ENCODE measurements around the gene ARHGAP8. TPM values are rescaled to one million over a fixed set of nuclear protein-coding genes. Genes with fewer than 3 reads are reported as not detected.

ARHGAP8 gene
- total and polyA plus RNA-seq, 2 experiments from 2014 or later, result 62.8 to 64.9 TPM

DNA sequence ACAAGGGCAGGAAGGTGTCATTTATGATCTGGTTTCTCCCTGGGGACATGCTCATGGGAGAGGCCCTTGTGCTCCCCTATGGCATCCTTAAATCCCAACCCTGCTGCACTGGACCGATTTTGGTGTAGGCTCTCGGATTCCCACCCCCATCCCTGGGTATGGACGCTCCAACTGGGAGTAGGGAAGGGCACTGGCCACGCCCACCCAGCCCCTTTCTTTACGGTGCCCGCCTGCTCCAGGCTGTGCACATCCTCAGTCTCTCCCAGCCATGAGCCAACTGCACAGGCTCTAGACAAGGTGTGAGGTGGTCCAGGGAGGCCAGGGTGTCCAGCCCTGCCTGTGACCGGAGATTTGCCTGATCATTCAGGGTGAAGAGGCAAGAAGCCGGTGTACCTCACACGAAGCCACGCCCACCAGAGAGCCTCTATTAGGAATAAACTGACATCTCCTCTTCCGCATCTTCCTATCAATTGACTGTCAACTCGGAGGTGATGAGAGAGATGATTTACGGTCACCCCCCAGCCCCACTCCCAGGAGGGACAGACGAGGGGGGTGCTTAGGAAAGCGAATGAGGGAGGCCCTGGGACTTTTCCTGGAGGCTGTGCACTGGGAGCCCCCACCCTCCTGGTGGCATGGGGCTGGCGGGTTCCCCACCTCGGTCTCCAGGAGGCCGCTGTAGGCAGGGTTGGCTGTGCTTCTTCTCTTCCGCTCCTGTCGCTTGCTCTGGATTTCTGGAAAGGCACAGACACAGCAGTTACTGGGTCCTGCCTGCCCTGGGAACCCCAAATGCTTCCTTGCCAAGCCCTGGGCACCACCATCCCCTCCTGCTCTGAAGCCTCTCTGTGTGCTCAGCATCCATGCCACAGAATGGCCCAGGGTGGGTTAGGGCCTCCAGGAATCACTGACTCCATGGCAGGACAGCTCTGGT is 140.7 kb downstream of the ARHGAP8 start (continued):
- no peak for TF ChIP-seq JUNB (IDR thresholded peaks at IDR 0.05; ENCODE audit: unreplicated experiment)
- TF ChIP-seq STAT1 (IDR thresholded peaks at IDR 0.05; ENCODE audit: unreplicated experiment), result no peak
- no peak for TF ChIP-seq CREB1 (CRISPR knock-in tag; IDR thresholded peaks at IDR 0.05; ENCODE audit: low read depth)
- no peak for TF ChIP-seq EZH2phosphoT487 (IDR thresholded peaks at IDR 0.05; ENCODE audit: unreplicated experiment)
- TF ChIP-seq, protein P1, sequence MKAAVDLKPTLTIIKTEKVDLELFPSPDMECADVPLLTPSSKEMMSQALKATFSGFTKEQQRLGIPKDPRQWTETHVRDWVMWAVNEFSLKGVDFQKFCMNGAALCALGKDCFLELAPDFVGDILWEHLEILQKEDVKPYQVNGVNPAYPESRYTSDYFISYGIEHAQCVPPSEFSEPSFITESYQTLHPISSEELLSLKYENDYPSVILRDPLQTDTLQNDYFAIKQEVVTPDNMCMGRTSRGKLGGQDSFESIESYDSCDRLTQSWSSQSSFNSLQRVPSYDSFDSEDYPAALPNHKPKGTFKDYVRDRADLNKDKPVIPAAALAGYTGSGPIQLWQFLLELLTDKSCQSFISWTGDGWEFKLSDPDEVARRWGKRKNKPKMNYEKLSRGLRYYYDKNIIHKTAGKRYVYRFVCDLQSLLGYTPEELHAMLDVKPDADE (IDR thresholded peaks at IDR 0.05), result no peak
- no peak for TF ChIP-seq ZNF331 (CRISPR knock-in tag; IDR thresholded peaks at IDR 0.05; ENCODE audit: low read depth)
- no peak for TF ChIP-seq ZNF114 (CRISPR knock-in tag; IDR thresholded peaks at IDR 0.05)
- TF ChIP-seq, protein P2, sequence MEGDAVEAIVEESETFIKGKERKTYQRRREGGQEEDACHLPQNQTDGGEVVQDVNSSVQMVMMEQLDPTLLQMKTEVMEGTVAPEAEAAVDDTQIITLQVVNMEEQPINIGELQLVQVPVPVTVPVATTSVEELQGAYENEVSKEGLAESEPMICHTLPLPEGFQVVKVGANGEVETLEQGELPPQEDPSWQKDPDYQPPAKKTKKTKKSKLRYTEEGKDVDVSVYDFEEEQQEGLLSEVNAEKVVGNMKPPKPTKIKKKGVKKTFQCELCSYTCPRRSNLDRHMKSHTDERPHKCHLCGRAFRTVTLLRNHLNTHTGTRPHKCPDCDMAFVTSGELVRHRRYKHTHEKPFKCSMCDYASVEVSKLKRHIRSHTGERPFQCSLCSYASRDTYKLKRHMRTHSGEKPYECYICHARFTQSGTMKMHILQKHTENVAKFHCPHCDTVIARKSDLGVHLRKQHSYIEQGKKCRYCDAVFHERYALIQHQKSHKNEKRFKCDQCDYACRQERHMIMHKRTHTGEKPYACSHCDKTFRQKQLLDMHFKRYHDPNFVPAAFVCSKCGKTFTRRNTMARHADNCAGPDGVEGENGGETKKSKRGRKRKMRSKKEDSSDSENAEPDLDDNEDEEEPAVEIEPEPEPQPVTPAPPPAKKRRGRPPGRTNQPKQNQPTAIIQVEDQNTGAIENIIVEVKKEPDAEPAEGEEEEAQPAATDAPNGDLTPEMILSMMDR (conservative IDR thresholded peaks at IDR 0.05; ENCODE audit: low read depth in 2 of 2), result no peak
- no peak for TF ChIP-seq NANOG (IDR thresholded peaks at IDR 0.05; ENCODE audit: borderline replicate concordance)

DNA sequence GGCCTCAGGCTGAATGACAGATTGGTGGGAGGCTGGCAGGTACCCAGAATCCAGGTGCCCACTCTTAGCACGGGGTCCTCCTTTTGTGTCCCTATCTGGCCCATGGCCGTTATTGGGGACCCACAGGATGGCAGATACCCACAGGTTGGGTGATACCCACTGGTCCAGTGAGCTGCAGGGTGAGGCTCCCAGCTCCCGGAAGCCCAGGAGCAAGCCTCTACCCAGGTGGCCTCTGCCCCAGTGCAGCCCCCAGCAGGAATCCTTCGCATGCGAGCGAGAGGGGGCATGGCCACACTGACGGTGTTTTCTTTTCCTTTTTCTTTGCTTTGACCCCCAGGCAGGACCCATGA is 141.3 kb downstream of the ARHGAP8 start:
- H4K20me1 ChIP-seq (replicated peaks; ENCODE audit: insufficient read depth), result peaks cover 4% of the 10 kb centered on the region
- H3K9me3 Mint-ChIP-seq, result no peaks in the 10 kb centered on the region
- H3K27me3 Mint-ChIP-seq (ENCODE audit: insufficient read depth, low read depth, poor library complexity), result peaks cover 12% of the 10 kb centered on the region
- H3K4me3 Mint-ChIP-seq, result no peak overlapping the region
- ATAC-seq (no peak), DNase-seq (ENCODE audit: low spot score) (no peak)
- H3K27ac Mint-ChIP-seq, result no peak overlapping the region
- H3K4me1 ChIP-seq (ENCODE audit: insufficient read depth), result peaks cover 3% of the 10 kb centered on the region
- H3K4me2 ChIP-seq, result no peak overlapping the region
- H2AFZ ChIP-seq, result no peak overlapping the region
- no peaks in the 10 kb centered on the region for H3K36me3 ChIP-seq (ENCODE audit: insufficient read depth)
- H3K79me2 ChIP-seq (replicated peaks; ENCODE audit: insufficient read depth), result no peaks in the 10 kb centered on the region
- no peaks in the 10 kb centered on the region for H3K9me2 ChIP-seq (ENCODE audit: insufficient read depth)
- no peak overlapping the region for H3K4me3 ChIP-seq
- no peaks in the 10 kb centered on the region for H3K27me3 ChIP-seq (ENCODE audit: insufficient read depth)
- peaks cover 6% of the 10 kb centered on the region; the same call in 1 of the 2 replicates for H3F3A ChIP-seq (replicated peaks; ENCODE audit: low read depth)
- 0 out of 2 replicates have a peak overlapping the region, but pooled peaks have one; percentile 19 for H3K27ac ChIP-seq (ENCODE audit: low read depth)
- peaks cover 10% of the 10 kb centered on the region; the same call in 2 of the 3 replicates for H3K4me1 Mint-ChIP-seq
- peaks cover 27% of the 10 kb centered on the region for H3K36me3 Mint-ChIP-seq (ENCODE audit: low read depth)
- TF ChIP-seq ZNF331 (CRISPR knock-in tag; IDR thresholded peaks at IDR 0.05; ENCODE audit: low read depth), result no peak

DNA sequence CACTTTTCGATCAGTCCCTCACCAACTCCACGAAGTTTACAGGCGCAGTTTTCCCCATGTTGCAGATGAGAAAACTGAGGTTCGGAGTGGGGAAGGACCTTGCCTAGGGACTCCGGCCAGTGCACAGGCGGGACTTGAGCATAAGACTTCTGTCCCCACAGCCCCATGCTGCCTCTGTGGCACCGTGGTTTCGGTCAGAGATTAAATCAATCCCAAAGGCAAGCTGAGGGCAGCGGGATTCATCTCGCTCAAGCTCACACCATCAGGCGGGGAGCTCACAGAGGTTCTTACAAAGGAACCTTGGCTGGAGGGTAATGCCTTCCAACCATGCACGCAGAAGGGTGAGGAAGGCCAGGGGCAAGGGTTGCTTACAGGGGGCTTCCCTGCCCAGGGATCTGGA is 141.9 kb downstream of the ARHGAP8 start:
- no peak for DNase-seq (ENCODE audit: low spot score)
- peaks cover 6% of the 10 kb centered on the region; the same call in 1 of the 3 replicates for H3K4me1 Mint-ChIP-seq
- H3K36me3 Mint-ChIP-seq (ENCODE audit: low read depth), result peaks cover 27% of the 10 kb centered on the region
- no peaks in the 10 kb centered on the region for H3K36me3 ChIP-seq (ENCODE audit: insufficient read depth)
- H3K9me2 ChIP-seq (ENCODE audit: insufficient read depth), result no peaks in the 10 kb centered on the region
- H3K9me3 Mint-ChIP-seq, result no peaks in the 10 kb centered on the region
- H3K27ac ChIP-seq (ENCODE audit: low read depth), result 0 out of 2 replicates have a peak overlapping the region, but pooled peaks have one; percentile 19
- H3K79me2 ChIP-seq (replicated peaks; ENCODE audit: insufficient read depth), result no peaks in the 10 kb centered on the region
- no peak overlapping the region for H3K4me3 Mint-ChIP-seq
- ATAC-seq, result no peak
- H3K4me2 ChIP-seq, result no peak overlapping the region
- no peak overlapping the region for H3K4me3 ChIP-seq
- H3K27ac Mint-ChIP-seq, result no peak overlapping the region
- peaks cover 5% of the 10 kb centered on the region for H4K20me1 ChIP-seq (replicated peaks; ENCODE audit: insufficient read depth)
- no peaks in the 10 kb centered on the region for H3K27me3 ChIP-seq (ENCODE audit: insufficient read depth)
- H3K27me3 Mint-ChIP-seq (ENCODE audit: insufficient read depth, low read depth, poor library complexity), result peaks cover 10% of the 10 kb centered on the region
- H3K4me1 ChIP-seq (ENCODE audit: insufficient read depth), result no peaks in the 10 kb centered on the region; the same call in 1 of the 2 replicates
- peaks cover 6% of the 10 kb centered on the region; the same call in 1 of the 2 replicates for H3F3A ChIP-seq (replicated peaks; ENCODE audit: low read depth)
- H2AFZ ChIP-seq, result no peak overlapping the region
- TF ChIP-seq POLR2AphosphoS5 (IDR thresholded peaks at IDR 0.05; ENCODE audit: low read depth), result no peak
- TF ChIP-seq JUNB (IDR thresholded peaks at IDR 0.05; ENCODE audit: unreplicated experiment), result no peak
- TF ChIP-seq EZH2phosphoT487 (IDR thresholded peaks at IDR 0.05; ENCODE audit: unreplicated experiment), result no peak
- TF ChIP-seq ZNF114 (CRISPR knock-in tag; IDR thresholded peaks at IDR 0.05), result no peak
- no peak for TF ChIP-seq CREB1 (CRISPR knock-in tag; IDR thresholded peaks at IDR 0.05; ENCODE audit: low read depth)
- TF ChIP-seq, protein P1 (IDR thresholded peaks at IDR 0.05), result no peak
- TF ChIP-seq NANOG (IDR thresholded peaks at IDR 0.05; ENCODE audit: borderline replicate concordance), result no peak
- no peak for TF ChIP-seq STAT1 (IDR thresholded peaks at IDR 0.05; ENCODE audit: unreplicated experiment)
- TF ChIP-seq ZNF331 (CRISPR knock-in tag; IDR thresholded peaks at IDR 0.05; ENCODE audit: low read depth), result no peak
- no peak for TF ChIP-seq EZH2 (IDR thresholded peaks at IDR 0.05; ENCODE audit: low read depth, unreplicated experiment)
- TF ChIP-seq, protein P2 (conservative IDR thresholded peaks at IDR 0.05; ENCODE audit: low read depth in 2 of 2), result no peak
